Measurements from ENCODE around the gene BET1. TPM values are rescaled to one million over a fixed set of nuclear protein-coding genes. Genes with fewer than 3 reads are reported as not detected.
A peak's percentile ranks its signal among the peaks of the same experiment; 100 is the strongest.

BET1 gene
- polyA plus RNA-seq, 4 donors, result 41.3 to 65.2 (median 47.3) TPM

- no peak for DNase-seq (ENCODE audit: low read depth in 4 of 4, low spot score in 3 of 4)
Observed at GRCh38 chr7:94015538-94015937, 11.4 kb upstream of the BET1 start.

GRCh38 chr7:94012746-94013145 is 8.6 kb upstream of the BET1 start:
- no peak for DNase-seq (ENCODE audit: low read depth in 4 of 4, low spot score in 3 of 4)

- no peak for DNase-seq (ENCODE audit: low read depth in 4 of 4, low spot score in 3 of 4)
Observed at GRCh38 chr7:94011714-94012353, 7.7 kb upstream of the BET1 start.

GRCh38 chr7:94008537-94008936 is 4.4 kb upstream of the BET1 start:
- DNase-seq (ENCODE audit: low read depth in 4 of 4, low spot score in 3 of 4), result no peak

GRCh38 chr7:94005753-94006152 is 1.6 kb upstream of the BET1 start:
- DNase-seq (ENCODE audit: low read depth in 4 of 4, low spot score in 3 of 4), result no peak

GRCh38 chr7:94003446-94004023 is 620 bp downstream of the BET1 start:
- peak in 3 of 4 donors; percentile 4 to 8 (median 5) for DNase-seq (ENCODE audit: low read depth in 4 of 4, low spot score in 3 of 4)

GRCh38 chr7:94001396-94001795 is 2.8 kb downstream of the BET1 start:
- DNase-seq (ENCODE audit: low read depth in 4 of 4, low spot score in 3 of 4), result no peak

GRCh38 chr7:93997868-93998267 is 6.3 kb downstream of the BET1 start:
- DNase-seq (ENCODE audit: low read depth in 4 of 4, low spot score in 3 of 4), result no peak

- DNase-seq (ENCODE audit: low read depth in 4 of 4, low spot score in 3 of 4), result no peak
Observed at GRCh38 chr7:93992421-93993110, 11.6 kb downstream of the BET1 start.

GRCh38 chr7:93987297-93987696 is 16.9 kb downstream of the BET1 start:
- DNase-seq (ENCODE audit: low read depth in 4 of 4, low spot score in 3 of 4), result no peak

GRCh38 chr7:93985101-93985500 is 19.1 kb downstream of the BET1 start:
- DNase-seq (ENCODE audit: low read depth in 4 of 4, low spot score in 3 of 4), result no peak

- no peak for DNase-seq (ENCODE audit: low read depth in 4 of 4, low spot score in 3 of 4)
Observed at GRCh38 chr7:93984024-93984423, 20.1 kb downstream of the BET1 start.

- no peak for DNase-seq (ENCODE audit: low read depth in 4 of 4, low spot score in 3 of 4)
Observed at GRCh38 chr7:93981480-93981874, 22.7 kb downstream of the BET1 start.

GRCh38 chr7:93980744-93981479 is 23.2 kb downstream of the BET1 start:
- DNase-seq (ENCODE audit: low read depth in 4 of 4, low spot score in 3 of 4), result no peak

- no peak for DNase-seq (ENCODE audit: low read depth in 4 of 4, low spot score in 3 of 4)
Observed at GRCh38 chr7:93977211-93977950, 26.8 kb downstream of the BET1 start.

- DNase-seq (ENCODE audit: low read depth in 4 of 4, low spot score in 3 of 4), result no peak
Observed at GRCh38 chr7:93973134-93973533, 31.0 kb downstream of the BET1 start.

- DNase-seq (ENCODE audit: low read depth in 4 of 4, low spot score in 3 of 4), result no peak
Observed at GRCh38 chr7:93972029-93972725, 32.0 kb downstream of the BET1 start.

GRCh38 chr7:93968911-93969620 is 35.1 kb downstream of the BET1 start:
- no peak for DNase-seq (ENCODE audit: low read depth in 4 of 4, low spot score in 3 of 4)

GRCh38 chr7:93964813-93965212 is 39.3 kb downstream of the BET1 start:
- DNase-seq (ENCODE audit: low read depth in 4 of 4, low spot score in 3 of 4), result no peak

- no peak for DNase-seq (ENCODE audit: low read depth in 4 of 4, low spot score in 3 of 4)
Observed at GRCh38 chr7:93964262-93964661, 39.9 kb downstream of the BET1 start.

Data from left renal pelvis (tissue), 4 donors.